ENCODE measurements around the gene NR1I3.

NR1I3 gene

GRCh38 chr1:161193561-161194235 is 44.3 kb downstream of the NR1I3 start:
- DNase-seq, result no peak

GRCh38 chr1:161192476-161193465 is 45.2 kb downstream of the NR1I3 start:
- peak; percentile 47 for DNase-seq

GRCh38 chr1:161191971-161192370 is 46.0 kb downstream of the NR1I3 start:
- DNase-seq, result no peak

GRCh38 chr1:161190962-161191521 is 47.0 kb downstream of the NR1I3 start:
- DNase-seq, result no peak

- no peak for DNase-seq
Observed at GRCh38 chr1:161189036-161189435, 49.0 kb downstream of the NR1I3 start.

- DNase-seq, result no peak
Observed at GRCh38 chr1:161188381-161188780, 49.6 kb downstream of the NR1I3 start.

GRCh38 chr1:161187311-161187710 is 50.7 kb downstream of the NR1I3 start:
- no peak for DNase-seq

GRCh38 chr1:161185732-161186311 is 52.2 kb downstream of the NR1I3 start:
- no peak for DNase-seq

- peak; percentile 56 for DNase-seq
Observed at GRCh38 chr1:161185282-161185682, 52.7 kb downstream of the NR1I3 start.

GRCh38 chr1:161182214-161182613 is 55.8 kb downstream of the NR1I3 start:
- no peak for DNase-seq

- no peak for DNase-seq
Observed at GRCh38 chr1:161180639-161181038, 57.4 kb downstream of the NR1I3 start.

GRCh38 chr1:161179698-161180097 is 58.3 kb downstream of the NR1I3 start:
- no peak for DNase-seq
